Colonic mucosa (tissue), 4 donors: ENCODE results near the gene ITGB5. TPM values are rescaled to one million over a fixed set of nuclear protein-coding genes. Genes with fewer than 3 reads are reported as not detected.

ENCODE experiments used
- DNase-seq: peaks from one replicate; pipeline ENCODE4 v3.0.0-alpha.2; 2020
- H3K27ac ChIP-seq: fragments of 200-600 bp; one replicate; pipeline ENCODE4 v1.8.0; 2021
- H3K27me3 ChIP-seq: fragments of 200-600 bp; one replicate; pipeline ENCODE4 v1.8.0; 2021
- H3K36me3 ChIP-seq: fragments of 200-600 bp; one replicate; pipeline ENCODE4 v1.8.0; 2021
- H3K4me1 ChIP-seq: fragments of 200-600 bp; one replicate; pipeline ENCODE4 v1.8.0; 2021; ENCODE audit warnings: mild to moderate bottlenecking
- H3K4me3 ChIP-seq: fragments of 200-600 bp; one replicate; pipeline ENCODE4 v1.8.0; 2021
- H3K9ac ChIP-seq, 2 donors: one replicate each; pipeline ENCODE4 v1.7.0; 2013; ENCODE audit warnings: control low read depth in 2 of 2, low read depth in 2 of 2, low read length in 2 of 2
- H3K9me3 ChIP-seq: fragments of 200-600 bp; one replicate; pipeline ENCODE4 v1.8.0; 2021
- CTCF ChIP-seq: fragments of 200-600 bp; IDR thresholded peaks from one replicate; pipeline ENCODE4 v1.8.0; 2022; ENCODE audit warnings: antibody characterized with exemption, mild to moderate bottlenecking
- intact Hi-C: fragments of 100-400 bp; cut with DNase I; formaldehyde crosslinking; loops from one replicate; pipeline ENCODE4 v1.14.1; 2022
- total RNA-seq, 2 donors: library from RNA; stranded (reverse); fragmentation: NEBNext Ultra II Directional in 1 of 2; extraction: Animal tissue kit (Norgen Biotek cat#: 25700) in 1 of 2; gene quantifications; one replicate each; pipeline ENCODE4 v1.2.1, GENCODE V29; 2021
- donor health status: healthy.
- donor health status: DM: no; HTN: no; CAD: no.
- donor health status: DM: no; HTN: no; CAD: no.

The ITGB5 gene
- total RNA-seq, 2 donors from 2014 or later = 74.4 to 74.8 TPM

DNA sequence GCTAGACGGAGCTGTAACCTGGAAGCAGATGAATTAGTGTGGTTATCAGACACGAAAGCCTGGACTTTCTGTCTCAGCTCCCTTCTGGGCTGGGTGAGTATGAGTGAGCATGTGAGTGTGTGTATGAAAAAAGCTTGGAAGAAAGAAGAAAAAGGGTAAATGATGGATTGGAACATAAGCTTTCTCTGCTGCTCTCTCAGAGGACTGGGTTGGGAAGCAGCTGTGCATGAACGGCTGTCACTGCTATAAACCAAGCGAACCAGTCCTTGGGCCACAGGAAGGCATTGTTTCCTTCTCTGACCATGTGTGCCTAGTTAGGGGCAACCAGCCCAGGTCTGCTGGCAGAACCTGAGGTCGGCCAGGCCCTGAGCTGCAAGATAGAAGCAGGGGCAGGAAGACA, 119.9 kb downstream of the ITGB5 start:
- H3K4me3 ChIP-seq = no peak overlapping the region
- no peaks in the 10 kb centered on the region for H3K4me1 ChIP-seq
- H3K27me3 ChIP-seq = no peaks in the 10 kb centered on the region
- no peak for TF ChIP-seq CTCF
- H3K9ac ChIP-seq = no peak overlapping the region
- no peak for DNase-seq
- no peak overlapping the region for H3K27ac ChIP-seq
- intact Hi-C loops = no loop called here
- H3K36me3 ChIP-seq = peaks cover 4% of the 10 kb centered on the region
- H3K9me3 ChIP-seq = no peaks in the 10 kb centered on the region

DNA sequence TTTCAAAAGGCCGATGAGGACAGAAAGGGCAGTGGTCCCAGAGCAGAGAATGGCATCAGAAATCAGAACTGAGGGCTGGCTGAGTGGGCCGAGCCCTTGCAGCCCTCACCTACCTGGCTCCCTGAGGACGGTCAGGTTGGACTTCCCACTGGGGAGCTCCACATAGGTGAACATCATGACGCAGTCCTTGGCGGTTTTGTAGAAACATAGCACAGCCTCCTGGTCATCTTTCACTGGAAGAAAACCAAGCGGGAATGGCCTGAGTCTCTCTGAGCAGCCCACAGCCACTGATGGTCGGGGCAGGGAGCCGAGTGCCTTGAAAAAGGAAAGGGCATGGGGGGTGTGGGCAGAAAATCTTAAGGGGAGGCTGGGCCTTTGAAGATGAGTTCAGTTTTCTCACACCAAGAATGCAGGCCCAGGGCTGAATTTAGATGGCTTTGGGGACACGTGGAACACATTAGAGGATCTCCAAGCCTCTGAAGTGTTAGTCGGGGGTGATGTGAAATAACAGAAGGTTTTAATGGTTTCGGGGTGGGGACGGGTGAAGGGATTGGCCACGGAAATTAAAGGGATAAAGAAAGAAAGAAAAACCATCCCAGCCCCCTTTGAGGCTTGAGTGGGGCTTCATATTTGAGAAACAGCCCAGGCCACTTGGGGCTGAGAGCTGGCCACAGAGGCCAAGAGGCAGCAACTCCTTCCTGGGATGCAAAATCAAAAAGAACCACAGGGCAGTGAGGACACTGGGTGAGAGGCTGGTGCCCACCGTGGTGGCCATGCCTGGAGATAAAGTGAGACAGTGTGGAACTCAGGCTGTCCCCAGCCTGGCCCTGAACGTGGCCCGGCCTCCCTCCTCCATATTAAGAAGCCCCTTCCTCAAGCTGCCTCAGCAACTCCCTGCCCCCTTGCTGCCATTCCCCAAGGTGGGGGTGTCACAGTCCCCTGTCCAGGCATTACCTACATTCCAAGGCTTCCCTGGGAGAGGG, 120.8 kb downstream of the ITGB5 start:
- Histone ChIP-seq H3K4me1 (no peaks in the 10 kb centered on the region), H3K27ac (no peak overlapping the region), H3K27me3 (no peaks in the 10 kb centered on the region), H3K9ac (no peak overlapping the region), H3K4me3 (no peak overlapping the region), H3K9me3 (no peaks in the 10 kb centered on the region), H3K36me3 (peaks cover 4% of the 10 kb centered on the region)
- no peak for TF ChIP-seq CTCF
- intact Hi-C loops = no loop called here
- DNase-seq = no peak

- Histone ChIP-seq H3K9me3 (no peaks in the 10 kb centered on the region), H3K36me3 (peaks cover 4% of the 10 kb centered on the region), H3K9ac (no peak overlapping the region), H3K27me3 (no peaks in the 10 kb centered on the region), H3K27ac (no peak overlapping the region), H3K4me1 (no peaks in the 10 kb centered on the region), H3K4me3 (no peak overlapping the region)
- intact Hi-C loops = no loop called here
- no peak for DNase-seq
- TF ChIP-seq CTCF = no peak
These were observed 121.8 kb downstream of the ITGB5 start for GRCh38 chr3:124765197-124765840.

DNA sequence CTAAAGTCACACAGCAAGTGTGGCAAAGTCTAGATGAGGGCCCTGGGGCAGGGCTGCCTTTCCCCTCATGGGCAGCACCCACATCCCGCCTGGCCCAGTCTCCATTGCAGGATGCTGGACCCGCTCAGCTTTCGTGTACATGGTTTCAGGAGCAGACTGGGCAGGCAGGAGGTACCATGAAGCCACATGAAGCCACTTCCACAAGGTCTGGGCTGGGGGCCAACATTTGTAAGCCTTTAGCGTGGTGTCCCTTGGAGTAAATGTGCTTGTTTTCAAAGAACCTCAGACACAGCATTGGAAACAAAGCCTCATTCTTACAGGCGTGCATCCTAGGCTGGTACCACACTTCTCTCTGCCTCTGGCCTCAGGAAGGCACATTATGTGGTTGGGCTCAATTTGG, 122.4 kb downstream of the ITGB5 start:
- DNase-seq = no peak
- no peaks in the 10 kb centered on the region for H3K9me3 ChIP-seq
- TF ChIP-seq CTCF = no peak
- no peak overlapping the region for H3K9ac ChIP-seq
- no peaks in the 10 kb centered on the region for H3K4me1 ChIP-seq
- H3K36me3 ChIP-seq = peaks cover 4% of the 10 kb centered on the region
- H3K27ac ChIP-seq = no peak overlapping the region
- intact Hi-C loops = no loop called here
- H3K4me3 ChIP-seq = no peak overlapping the region
- H3K27me3 ChIP-seq = no peaks in the 10 kb centered on the region

GRCh38 chr3:124763644-124764358, 123.4 kb downstream of the ITGB5 start:
- TF ChIP-seq CTCF = no peak
- no peaks in the 10 kb centered on the region for H3K4me1 ChIP-seq
- DNase-seq = no peak
- H3K9me3 ChIP-seq = no peaks in the 10 kb centered on the region
- H3K4me3 ChIP-seq = no peak overlapping the region
- no peaks in the 10 kb centered on the region for H3K27me3 ChIP-seq
- H3K9ac ChIP-seq = no peak overlapping the region
- H3K36me3 ChIP-seq = peaks cover 4% of the 10 kb centered on the region
- intact Hi-C loops = no loop called here
- no peak overlapping the region for H3K27ac ChIP-seq
